WTC11 (cell line): ENCODE measurements around the gene OSBPL7.

Experiments
- CREM ChIP-seq: sonication (generic); formaldehyde crosslinking; IDR thresholded peaks from 2 replicates; pipeline ENCODE4 v1.8.1; 2022; ENCODE audit warnings: mild to moderate bottlenecking, missing genetic modification reagents, moderate library complexity
- FOXJ3 ChIP-seq: sonication (generic); formaldehyde crosslinking; IDR thresholded peaks from 2 replicates; pipeline ENCODE4 v1.9.0; 2021; ENCODE audit warnings: missing genetic modification reagents, mild to moderate bottlenecking, borderline replicate concordance
- IRF2 ChIP-seq: sonication (generic); formaldehyde crosslinking; IDR thresholded peaks from 2 replicates; pipeline ENCODE4 v1.8.0; 2022; ENCODE audit warnings: low read depth, missing genetic modification reagents, borderline replicate concordance
- NFE2L1 ChIP-seq: sonication (generic); formaldehyde crosslinking; IDR thresholded peaks from 2 replicates; pipeline ENCODE4 v1.8.1; 2023; ENCODE audit warnings: missing genetic modification reagents
- RELA ChIP-seq: sonication (generic); formaldehyde crosslinking; IDR thresholded peaks from 2 replicates; pipeline ENCODE4 v1.8.1; 2022; ENCODE audit warnings: missing genetic modification reagents, mild to moderate bottlenecking, borderline replicate concordance
- TP53 ChIP-seq: sonication (generic); formaldehyde crosslinking; IDR thresholded peaks from 2 replicates; pipeline ENCODE4 v1.8.1; 2023; ENCODE audit warnings: mild to moderate bottlenecking, missing genetic modification reagents
- ZNF263 ChIP-seq: sonication (generic); formaldehyde crosslinking; IDR thresholded peaks from 2 replicates; pipeline ENCODE4 v1.8.1; 2022; ENCODE audit warnings: low read depth, mild to moderate bottlenecking, moderate library complexity, missing genetic modification reagents
- ZNF671 ChIP-seq: fragments of 250-450 bp; sonication (Bioruptor Pico); IDR thresholded peaks from 2 replicates; pipeline ENCODE4 v1.8.0; 2021; ENCODE audit warnings: mild to moderate bottlenecking
- TF ChIP-seq, protein P1 (sequence below): fragments of 200-600 bp; IDR thresholded peaks from 2 replicates; pipeline ENCODE4 v1.8.0; 2022; ENCODE audit warnings: antibody characterized with exemption
- TF ChIP-seq, protein P2 (sequence below): sonication (generic); formaldehyde crosslinking; IDR thresholded peaks from 2 replicates; pipeline ENCODE4 v1.8.1; 2023; ENCODE audit warnings: mild to moderate bottlenecking, missing genetic modification reagents, moderate library complexity
- TF ChIP-seq, protein P3 (sequence below): sonication (generic); formaldehyde crosslinking; conservative IDR thresholded peaks from 2 replicates; pipeline ENCODE4 v1.8.1; 2023; ENCODE audit warnings: mild to moderate bottlenecking, low read depth, missing genetic modification reagents, moderate library complexity
- TF ChIP-seq, protein P4 (sequence below): sonication (generic); formaldehyde crosslinking; IDR thresholded peaks from 2 replicates; pipeline ENCODE4 v1.8.1; 2023; ENCODE audit warnings: mild to moderate bottlenecking, moderate library complexity, missing genetic modification reagents
- TF ChIP-seq, protein P5 (sequence below): sonication (generic); formaldehyde crosslinking; IDR thresholded peaks from 2 replicates; pipeline ENCODE4 v1.8.0; 2022; ENCODE audit warnings: mild to moderate bottlenecking, missing genetic modification reagents
- TF ChIP-seq, protein P6 (sequence below): sonication (generic); formaldehyde crosslinking; IDR thresholded peaks from 2 replicates; pipeline ENCODE4 v1.8.1; 2022; ENCODE audit warnings: missing genetic modification reagents, borderline replicate concordance

DNA sequence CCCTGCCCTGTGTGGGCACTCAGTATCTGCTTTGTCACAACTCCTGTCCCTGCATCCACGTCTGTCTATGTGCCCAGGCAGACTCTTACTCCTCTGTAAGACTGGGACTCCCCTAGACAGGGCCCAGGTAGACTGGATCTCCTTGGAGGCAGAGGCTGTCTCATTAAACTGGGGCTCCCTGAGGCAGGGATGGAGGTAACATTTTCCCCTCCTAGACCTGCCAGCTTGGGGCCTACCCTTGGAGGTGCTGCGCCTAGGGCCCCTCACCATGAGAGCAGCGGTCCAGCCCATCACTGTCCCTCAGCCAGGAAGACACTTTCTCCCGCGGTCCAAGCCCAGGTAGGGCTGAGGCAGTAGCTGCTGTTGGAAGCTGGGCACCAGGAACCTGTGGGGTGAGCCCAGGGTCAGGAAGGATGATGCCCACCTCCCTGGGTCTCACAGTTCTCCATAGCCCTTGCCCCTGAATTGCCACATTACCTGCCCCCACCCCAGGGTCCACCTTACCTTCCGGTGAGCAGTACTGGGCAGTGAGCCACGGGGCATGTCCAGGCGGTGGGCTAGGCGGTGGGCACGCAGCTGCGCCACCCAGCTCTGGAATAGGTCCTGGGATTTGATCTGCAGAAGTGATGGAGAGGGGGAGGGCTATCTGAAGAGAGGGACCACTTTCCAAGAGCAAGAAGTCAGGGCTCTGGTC, 3.4 kb downstream of the OSBPL7 start:
- TF ChIP-seq, protein P1, sequence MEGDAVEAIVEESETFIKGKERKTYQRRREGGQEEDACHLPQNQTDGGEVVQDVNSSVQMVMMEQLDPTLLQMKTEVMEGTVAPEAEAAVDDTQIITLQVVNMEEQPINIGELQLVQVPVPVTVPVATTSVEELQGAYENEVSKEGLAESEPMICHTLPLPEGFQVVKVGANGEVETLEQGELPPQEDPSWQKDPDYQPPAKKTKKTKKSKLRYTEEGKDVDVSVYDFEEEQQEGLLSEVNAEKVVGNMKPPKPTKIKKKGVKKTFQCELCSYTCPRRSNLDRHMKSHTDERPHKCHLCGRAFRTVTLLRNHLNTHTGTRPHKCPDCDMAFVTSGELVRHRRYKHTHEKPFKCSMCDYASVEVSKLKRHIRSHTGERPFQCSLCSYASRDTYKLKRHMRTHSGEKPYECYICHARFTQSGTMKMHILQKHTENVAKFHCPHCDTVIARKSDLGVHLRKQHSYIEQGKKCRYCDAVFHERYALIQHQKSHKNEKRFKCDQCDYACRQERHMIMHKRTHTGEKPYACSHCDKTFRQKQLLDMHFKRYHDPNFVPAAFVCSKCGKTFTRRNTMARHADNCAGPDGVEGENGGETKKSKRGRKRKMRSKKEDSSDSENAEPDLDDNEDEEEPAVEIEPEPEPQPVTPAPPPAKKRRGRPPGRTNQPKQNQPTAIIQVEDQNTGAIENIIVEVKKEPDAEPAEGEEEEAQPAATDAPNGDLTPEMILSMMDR = no peak
- TF ChIP-seq TP53 (CRISPR knock-in tag) (no peak), ZNF263 (CRISPR knock-in tag) (no peak), CREM (no peak), NFE2L1 (CRISPR knock-in tag) (no peak), FOXJ3 (CRISPR knock-in tag) (no peak), ZNF671 (no peak), RELA (CRISPR knock-in tag) (no peak), IRF2 (CRISPR knock-in tag) (no peak)
- TF ChIP-seq, protein P2, sequence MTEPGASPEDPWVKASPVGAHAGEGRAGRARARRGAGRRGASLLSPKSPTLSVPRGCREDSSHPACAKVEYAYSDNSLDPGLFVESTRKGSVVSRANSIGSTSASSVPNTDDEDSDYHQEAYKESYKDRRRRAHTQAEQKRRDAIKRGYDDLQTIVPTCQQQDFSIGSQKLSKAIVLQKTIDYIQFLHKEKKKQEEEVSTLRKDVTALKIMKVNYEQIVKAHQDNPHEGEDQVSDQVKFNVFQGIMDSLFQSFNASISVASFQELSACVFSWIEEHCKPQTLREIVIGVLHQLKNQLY (CRISPR knock-in tag) = no peak
- TF ChIP-seq, protein P3, sequence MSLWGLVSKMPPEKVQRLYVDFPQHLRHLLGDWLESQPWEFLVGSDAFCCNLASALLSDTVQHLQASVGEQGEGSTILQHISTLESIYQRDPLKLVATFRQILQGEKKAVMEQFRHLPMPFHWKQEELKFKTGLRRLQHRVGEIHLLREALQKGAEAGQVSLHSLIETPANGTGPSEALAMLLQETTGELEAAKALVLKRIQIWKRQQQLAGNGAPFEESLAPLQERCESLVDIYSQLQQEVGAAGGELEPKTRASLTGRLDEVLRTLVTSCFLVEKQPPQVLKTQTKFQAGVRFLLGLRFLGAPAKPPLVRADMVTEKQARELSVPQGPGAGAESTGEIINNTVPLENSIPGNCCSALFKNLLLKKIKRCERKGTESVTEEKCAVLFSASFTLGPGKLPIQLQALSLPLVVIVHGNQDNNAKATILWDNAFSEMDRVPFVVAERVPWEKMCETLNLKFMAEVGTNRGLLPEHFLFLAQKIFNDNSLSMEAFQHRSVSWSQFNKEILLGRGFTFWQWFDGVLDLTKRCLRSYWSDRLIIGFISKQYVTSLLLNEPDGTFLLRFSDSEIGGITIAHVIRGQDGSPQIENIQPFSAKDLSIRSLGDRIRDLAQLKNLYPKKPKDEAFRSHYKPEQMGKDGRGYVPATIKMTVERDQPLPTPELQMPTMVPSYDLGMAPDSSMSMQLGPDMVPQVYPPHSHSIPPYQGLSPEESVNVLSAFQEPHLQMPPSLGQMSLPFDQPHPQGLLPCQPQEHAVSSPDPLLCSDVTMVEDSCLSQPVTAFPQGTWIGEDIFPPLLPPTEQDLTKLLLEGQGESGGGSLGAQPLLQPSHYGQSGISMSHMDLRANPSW (CRISPR knock-in tag) = no peak
- TF ChIP-seq, protein P4, sequence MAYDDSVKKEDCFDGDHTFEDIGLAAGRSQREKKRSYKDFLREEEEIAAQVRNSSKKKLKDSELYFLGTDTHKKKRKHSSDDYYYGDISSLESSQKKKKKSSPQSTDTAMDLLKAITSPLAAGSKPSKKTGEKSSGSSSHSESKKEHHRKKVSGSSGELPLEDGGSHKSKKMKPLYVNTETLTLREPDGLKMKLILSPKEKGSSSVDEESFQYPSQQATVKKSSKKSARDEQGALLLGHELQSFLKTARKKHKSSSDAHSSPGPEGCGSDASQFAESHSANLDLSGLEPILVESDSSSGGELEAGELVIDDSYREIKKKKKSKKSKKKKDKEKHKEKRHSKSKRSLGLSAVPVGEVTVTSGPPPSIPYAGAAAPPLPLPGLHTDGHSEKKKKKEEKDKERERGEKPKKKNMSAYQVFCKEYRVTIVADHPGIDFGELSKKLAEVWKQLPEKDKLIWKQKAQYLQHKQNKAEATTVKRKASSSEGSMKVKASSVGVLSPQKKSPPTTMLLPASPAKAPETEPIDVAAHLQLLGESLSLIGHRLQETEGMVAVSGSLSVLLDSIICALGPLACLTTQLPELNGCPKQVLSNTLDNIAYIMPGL (CRISPR knock-in tag) = no peak
- TF ChIP-seq, protein P5, sequence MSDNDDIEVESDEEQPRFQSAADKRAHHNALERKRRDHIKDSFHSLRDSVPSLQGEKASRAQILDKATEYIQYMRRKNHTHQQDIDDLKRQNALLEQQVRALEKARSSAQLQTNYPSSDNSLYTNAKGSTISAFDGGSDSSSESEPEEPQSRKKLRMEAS (CRISPR knock-in tag) = no peak
- TF ChIP-seq, protein P6, sequence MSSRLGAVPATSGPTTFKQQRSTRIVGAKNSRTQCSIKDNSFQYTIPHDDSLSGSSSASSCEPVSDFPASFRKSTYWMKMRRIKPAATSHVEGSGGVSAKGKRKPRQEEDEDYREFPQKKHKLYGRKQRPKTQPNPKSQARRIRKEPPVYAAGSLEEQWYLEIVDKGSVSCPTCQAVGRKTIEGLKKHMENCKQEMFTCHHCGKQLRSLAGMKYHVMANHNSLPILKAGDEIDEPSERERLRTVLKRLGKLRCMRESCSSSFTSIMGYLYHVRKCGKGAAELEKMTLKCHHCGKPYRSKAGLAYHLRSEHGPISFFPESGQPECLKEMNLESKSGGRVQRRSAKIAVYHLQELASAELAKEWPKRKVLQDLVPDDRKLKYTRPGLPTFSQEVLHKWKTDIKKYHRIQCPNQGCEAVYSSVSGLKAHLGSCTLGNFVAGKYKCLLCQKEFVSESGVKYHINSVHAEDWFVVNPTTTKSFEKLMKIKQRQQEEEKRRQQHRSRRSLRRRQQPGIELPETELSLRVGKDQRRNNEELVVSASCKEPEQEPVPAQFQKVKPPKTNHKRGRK = no peak
